ENCODE measurements around the gene PSMD2.
"Not testable (repeated sequence)": the region's sequence is repeated elsewhere in the genome, so short reads cannot be mapped to it uniquely, and the experiment has no call there.

Gene PSMD2

DNA sequence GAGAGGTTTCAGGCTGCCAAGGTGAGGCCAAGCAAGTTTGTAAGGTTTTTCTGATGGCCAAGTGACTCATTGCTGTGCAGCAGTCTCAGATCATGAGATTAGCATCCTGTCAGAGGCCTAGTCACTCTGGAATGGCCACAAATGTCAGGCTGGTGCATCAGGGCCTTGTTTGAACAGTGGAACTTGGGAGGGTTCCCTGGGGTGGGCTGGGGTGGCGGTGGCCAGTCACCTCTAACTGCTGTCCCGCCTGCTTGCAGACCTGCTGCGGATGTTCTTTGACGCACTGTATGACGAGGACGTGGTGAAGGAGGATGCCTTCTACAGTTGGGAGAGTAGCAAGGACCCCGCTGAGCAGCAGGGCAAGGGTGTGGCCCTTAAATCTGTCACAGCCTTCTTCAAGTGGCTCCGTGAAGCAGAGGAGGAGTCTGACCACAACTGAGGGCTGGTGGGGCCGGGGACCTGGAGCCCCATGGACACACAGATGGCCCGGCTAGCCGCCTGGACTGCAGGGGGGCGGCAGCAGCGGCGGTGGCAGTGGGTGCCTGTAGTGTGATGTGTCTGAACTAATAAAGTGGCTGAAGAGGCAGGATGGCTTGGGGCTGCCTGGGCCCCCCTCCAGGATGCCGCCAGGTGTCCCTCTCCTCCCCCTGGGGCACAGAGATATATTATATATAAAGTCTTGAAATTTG is 35.6 kb downstream of the PSMD2 start:
- TF ChIP-seq PAX5 (IDR thresholded peaks at IDR 0.05; ENCODE audit: insufficient read depth, low read length, severe bottlenecking): no peak
- DNase-seq (ENCODE audit: insufficient read length, low spot score) (no peak), FAIRE-seq (no peak)

DNA sequence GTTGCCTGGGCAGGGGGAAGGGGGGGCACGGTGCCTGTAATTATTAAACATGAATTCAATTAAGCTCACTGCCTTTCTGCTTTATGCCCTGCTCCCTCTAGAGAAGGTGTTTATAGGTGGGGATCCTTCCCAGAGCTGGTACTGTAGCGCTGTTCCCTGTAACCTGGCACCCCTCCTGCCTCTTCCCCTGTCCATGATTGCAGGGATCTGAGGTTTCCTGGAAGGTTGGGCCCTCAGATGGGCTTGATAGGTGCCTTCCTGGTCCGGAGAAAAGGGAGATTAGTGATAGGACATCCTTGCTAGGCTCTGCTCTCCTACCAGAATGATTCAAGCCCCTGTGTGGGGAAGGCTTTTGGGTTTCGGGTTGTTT is 36.2 kb downstream of the PSMD2 start:
- DNase-seq (ENCODE audit: insufficient read length, low spot score) (no peak), FAIRE-seq (no peak)
- TF ChIP-seq POU2F2 (IDR thresholded peaks at IDR 0.05; ENCODE audit: low read depth, low read length) (no peak), SPI1 (IDR thresholded peaks at IDR 0.05; ENCODE audit: low read depth, low read length) (no peak), POLR2AphosphoS5 (IDR thresholded peaks at IDR 0.05; ENCODE audit: low read depth, low read length) (no peak), POLR2A (IDR thresholded peaks at IDR 0.05; ENCODE audit: low read depth, low read length) (no peak)

DNA sequence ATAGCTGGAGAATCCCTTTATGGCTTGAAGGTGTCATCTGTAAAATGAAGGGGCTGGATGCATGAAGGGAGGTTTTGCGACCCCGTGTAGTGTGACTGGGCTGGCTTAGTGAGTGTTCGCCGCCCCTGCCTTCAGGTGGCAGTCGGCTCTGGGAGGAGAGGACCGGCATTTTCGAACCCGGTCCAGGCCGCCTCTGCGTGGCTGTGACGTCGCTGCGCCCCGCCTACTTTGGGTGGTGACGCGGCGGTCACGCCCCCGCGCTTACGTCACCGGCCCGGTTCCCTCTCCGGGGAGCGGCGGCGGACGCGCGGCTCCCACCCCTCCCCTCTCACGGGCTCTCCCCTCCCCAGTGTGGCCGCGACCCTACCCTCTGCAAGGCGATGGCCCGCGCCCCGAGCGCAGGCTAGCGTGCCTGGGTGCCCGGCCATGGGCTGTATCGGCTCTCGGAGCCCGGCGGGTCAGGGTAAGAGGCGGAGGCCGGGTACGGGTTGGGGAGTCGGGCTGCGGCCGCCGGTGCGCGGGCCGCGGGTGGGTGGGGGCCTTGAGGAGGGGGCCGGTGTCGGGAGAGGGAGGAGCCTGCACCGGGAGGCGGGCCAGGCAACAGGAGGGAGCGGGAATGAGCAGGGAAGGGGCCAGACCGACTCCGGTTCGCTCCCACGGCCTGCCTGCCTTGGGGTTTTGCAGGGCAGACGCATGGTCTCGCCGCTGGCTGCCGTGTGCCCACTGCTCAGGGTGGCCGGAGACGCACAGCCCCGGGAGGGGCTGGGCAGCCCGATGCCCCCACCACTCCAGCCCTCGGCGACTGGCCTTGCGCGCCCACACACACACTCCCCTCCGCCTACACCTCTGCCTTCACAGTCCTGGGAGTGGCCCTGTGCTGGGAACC is 36.9 kb downstream of the PSMD2 start:
- DNase-seq (ENCODE audit: insufficient read length, low spot score) (peak; percentile 90), FAIRE-seq (peak; percentile 97)
- TF ChIP-seq TAF1 (IDR thresholded peaks at IDR 0.05; ENCODE audit: low read depth, low read length) (0 out of 2 replicates have a peak, but pooled peaks have one; percentile 34), PAX5 (IDR thresholded peaks at IDR 0.05; ENCODE audit: insufficient read depth, low read length, severe bottlenecking) (peak; percentile 73), POLR2AphosphoS5 (IDR thresholded peaks at IDR 0.05; ENCODE audit: low read depth, low read length) (peak; percentile 88; the same call in 1 of the 2 replicates), POLR2A (IDR thresholded peaks at IDR 0.05; ENCODE audit: low read depth, low read length) (peak; percentile 90), POU2F2 (IDR thresholded peaks at IDR 0.05; ENCODE audit: low read depth, low read length) (0 out of 2 replicates have a peak, but pooled peaks have one; percentile 21), SPI1 (IDR thresholded peaks at IDR 0.05; ENCODE audit: low read depth, low read length) (no peak)

DNA sequence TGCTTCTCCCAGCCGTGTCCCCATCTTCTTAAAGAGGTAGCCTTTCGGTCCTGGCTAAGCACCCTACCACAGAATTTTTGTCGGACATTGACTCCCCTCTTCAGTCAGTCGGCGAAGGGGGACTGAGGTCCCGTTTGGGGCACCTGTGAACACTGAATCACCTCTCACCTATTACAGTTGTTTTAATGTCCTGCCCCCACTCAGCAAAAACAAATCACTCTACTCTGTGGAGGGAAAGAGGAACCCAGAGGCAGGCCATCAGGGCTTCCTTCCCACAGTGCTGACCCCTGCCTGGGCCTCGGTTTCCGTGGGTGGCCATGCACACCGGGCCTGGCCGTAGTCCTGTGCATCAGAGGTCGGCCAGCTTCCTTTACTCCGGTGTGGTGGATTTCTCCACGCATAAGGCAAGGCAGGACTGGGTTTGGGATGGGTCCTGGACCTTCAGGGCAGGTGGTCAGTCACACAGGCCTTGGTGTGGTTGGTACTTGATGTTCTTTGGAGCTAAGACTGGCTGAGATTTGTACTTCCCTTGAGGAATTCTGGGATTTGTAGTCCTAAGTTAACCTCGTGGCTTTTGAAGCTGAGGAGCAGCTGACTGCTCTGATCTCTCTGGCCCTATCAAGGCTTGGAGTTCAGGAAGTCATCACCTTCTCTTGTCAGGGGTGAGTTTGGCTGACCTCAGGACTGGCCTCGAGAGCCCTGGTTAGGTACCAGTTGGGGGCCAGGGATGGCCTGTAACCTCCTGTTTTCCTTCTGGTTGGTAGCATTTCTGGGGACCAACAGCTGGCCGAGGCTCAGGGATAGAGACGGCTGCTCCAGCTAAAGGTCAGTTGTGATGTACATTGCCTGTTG is 37.7 kb downstream of the PSMD2 start:
- FAIRE-seq: no peak
- TF ChIP-seq PAX5 (IDR thresholded peaks at IDR 0.05; ENCODE audit: insufficient read depth, low read length, severe bottlenecking): no peak
- no peak for TF ChIP-seq TAF1 (IDR thresholded peaks at IDR 0.05; ENCODE audit: low read depth, low read length)
- TF ChIP-seq POLR2AphosphoS5 (IDR thresholded peaks at IDR 0.05; ENCODE audit: low read depth, low read length): no peak
- 0 out of 2 replicates have a peak, but pooled peaks have one; percentile 21 for TF ChIP-seq SPI1 (IDR thresholded peaks at IDR 0.05; ENCODE audit: low read depth, low read length)
- no peak for TF ChIP-seq POU2F2 (IDR thresholded peaks at IDR 0.05; ENCODE audit: low read depth, low read length)
- TF ChIP-seq POLR2A (IDR thresholded peaks at IDR 0.05; ENCODE audit: low read depth, low read length): no peak
- DNase-seq (ENCODE audit: insufficient read length, low spot score): no peak

DNA sequence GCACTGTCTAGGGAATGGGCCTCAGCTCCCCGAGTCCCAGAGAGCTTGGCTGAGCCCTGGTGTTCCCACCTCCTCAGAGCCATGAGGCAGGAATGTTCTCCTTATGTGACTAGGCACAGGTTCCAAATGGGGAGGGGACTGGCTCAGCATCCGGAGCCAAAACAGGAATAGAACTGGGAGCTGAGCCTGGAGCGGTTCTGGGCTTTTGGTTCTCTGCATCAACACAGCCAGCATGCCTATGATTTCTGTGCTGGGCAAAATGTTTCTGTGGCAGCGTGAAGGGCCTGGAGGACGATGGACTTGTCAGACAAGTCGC is 38.3 kb downstream of the PSMD2 start, which contains the start of gene FAM131A:
Gene FAM131A (plus strand): TSS at position 202 of the 316 bp plus-strand sequence. CDS start 31 bp downstream, at position 233.
- no peak for TF ChIP-seq SPI1 (IDR thresholded peaks at IDR 0.05; ENCODE audit: low read depth, low read length)
- TF ChIP-seq TAF1 (IDR thresholded peaks at IDR 0.05; ENCODE audit: low read depth, low read length): no peak
- TF ChIP-seq POU2F2 (IDR thresholded peaks at IDR 0.05; ENCODE audit: low read depth, low read length): no peak
- no peak for TF ChIP-seq POLR2A (IDR thresholded peaks at IDR 0.05; ENCODE audit: low read depth, low read length)
- no peak for TF ChIP-seq POLR2AphosphoS5 (IDR thresholded peaks at IDR 0.05; ENCODE audit: low read depth, low read length)
- no peak for TF ChIP-seq PAX5 (IDR thresholded peaks at IDR 0.05; ENCODE audit: insufficient read depth, low read length, severe bottlenecking)
- DNase-seq (ENCODE audit: insufficient read length, low spot score) (no peak), FAIRE-seq (no peak)

DNA sequence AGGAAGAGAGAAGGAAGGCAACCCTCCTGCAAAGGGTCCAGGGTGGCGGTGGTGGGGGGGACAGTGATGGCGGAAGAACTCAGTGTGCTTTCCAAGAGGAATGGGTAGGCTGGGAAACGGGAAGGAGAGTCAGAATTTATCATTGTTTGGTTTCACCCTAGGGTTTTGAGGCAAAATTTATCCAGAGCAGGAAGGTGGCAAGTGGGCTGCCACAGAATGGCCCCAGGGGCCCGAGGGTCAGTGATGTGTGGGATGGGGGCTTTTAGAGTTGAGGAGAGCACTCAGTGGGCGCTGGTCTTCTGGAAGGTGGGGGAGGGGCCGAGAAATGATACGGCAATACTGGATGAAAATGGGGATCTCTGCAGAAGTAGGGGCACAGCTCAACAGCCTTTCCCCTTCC is 38.9 kb downstream of the PSMD2 start:
- TF ChIP-seq TAF1 (IDR thresholded peaks at IDR 0.05; ENCODE audit: low read depth, low read length): no peak
- TF ChIP-seq POU2F2 (IDR thresholded peaks at IDR 0.05; ENCODE audit: low read depth, low read length): no peak
- no peak for TF ChIP-seq SPI1 (IDR thresholded peaks at IDR 0.05; ENCODE audit: low read depth, low read length)
- no peak for TF ChIP-seq POLR2AphosphoS5 (IDR thresholded peaks at IDR 0.05; ENCODE audit: low read depth, low read length)
- no peak for TF ChIP-seq PAX5 (IDR thresholded peaks at IDR 0.05; ENCODE audit: insufficient read depth, low read length, severe bottlenecking)
- TF ChIP-seq POLR2A (IDR thresholded peaks at IDR 0.05; ENCODE audit: low read depth, low read length): no peak
- DNase-seq (ENCODE audit: insufficient read length, low spot score) (no peak), FAIRE-seq (no peak)

DNA sequence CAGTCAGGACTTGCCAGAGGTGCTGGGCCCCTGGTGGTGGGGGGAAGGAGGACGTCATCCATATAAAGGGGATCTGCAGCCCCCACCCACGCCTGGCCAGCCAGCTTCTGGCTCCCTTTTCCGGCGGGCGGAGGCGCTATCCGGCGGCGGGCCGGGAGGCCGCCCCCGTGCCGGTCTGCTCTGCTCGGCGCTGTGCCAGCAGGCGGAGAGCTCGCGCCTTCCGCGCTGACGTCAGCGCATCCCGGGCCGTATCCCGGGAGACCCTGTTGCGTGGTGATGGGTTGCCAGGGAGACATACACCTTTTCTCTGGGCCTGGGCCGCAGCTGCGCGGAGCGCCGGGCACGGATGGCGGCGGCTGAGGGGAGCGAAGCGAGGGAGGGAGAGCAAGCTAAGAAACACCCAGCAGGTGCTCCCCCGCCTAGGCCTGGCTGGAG is 39.5 kb downstream of the PSMD2 start:
- no peak for TF ChIP-seq POLR2AphosphoS5 (IDR thresholded peaks at IDR 0.05; ENCODE audit: low read depth, low read length)
- TF ChIP-seq PAX5 (IDR thresholded peaks at IDR 0.05; ENCODE audit: insufficient read depth, low read length, severe bottlenecking): no peak
- no peak for TF ChIP-seq TAF1 (IDR thresholded peaks at IDR 0.05; ENCODE audit: low read depth, low read length)
- no peak for TF ChIP-seq SPI1 (IDR thresholded peaks at IDR 0.05; ENCODE audit: low read depth, low read length)
- no peak for TF ChIP-seq POLR2A (IDR thresholded peaks at IDR 0.05; ENCODE audit: low read depth, low read length)
- TF ChIP-seq POU2F2 (IDR thresholded peaks at IDR 0.05; ENCODE audit: low read depth, low read length): no peak
- DNase-seq (ENCODE audit: insufficient read length, low spot score) (no peak), FAIRE-seq (no peak)

DNA sequence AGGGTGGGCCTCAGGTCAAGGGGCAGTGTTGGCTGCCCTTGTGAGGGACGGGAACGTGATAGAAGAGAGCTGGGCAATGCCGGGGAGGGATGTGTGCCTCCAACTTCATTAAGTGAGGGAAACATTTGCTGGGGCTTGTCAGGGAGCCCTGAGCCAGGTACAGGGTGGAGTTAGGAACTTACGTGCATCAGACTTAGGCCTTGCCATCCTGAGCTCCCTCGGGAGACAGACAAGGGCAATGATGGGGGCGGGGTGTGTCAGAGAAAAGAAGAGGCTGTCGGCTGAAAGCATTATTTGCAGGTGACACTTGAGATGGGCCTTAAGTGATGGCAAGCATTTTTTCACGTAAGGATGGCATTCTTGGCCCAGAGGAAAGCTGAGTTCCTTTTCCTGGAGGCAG is 40.0 kb downstream of the PSMD2 start:
- FAIRE-seq (no peak), DNase-seq (ENCODE audit: insufficient read length, low spot score) (no peak)
- TF ChIP-seq SPI1 (IDR thresholded peaks at IDR 0.05; ENCODE audit: low read depth, low read length): no peak
- no peak for TF ChIP-seq POLR2AphosphoS5 (IDR thresholded peaks at IDR 0.05; ENCODE audit: low read depth, low read length)
- TF ChIP-seq POU2F2 (IDR thresholded peaks at IDR 0.05; ENCODE audit: low read depth, low read length): no peak
- no peak for TF ChIP-seq TAF1 (IDR thresholded peaks at IDR 0.05; ENCODE audit: low read depth, low read length)
- TF ChIP-seq POLR2A (IDR thresholded peaks at IDR 0.05; ENCODE audit: low read depth, low read length): no peak
- no peak for TF ChIP-seq PAX5 (IDR thresholded peaks at IDR 0.05; ENCODE audit: insufficient read depth, low read length, severe bottlenecking)

DNA sequence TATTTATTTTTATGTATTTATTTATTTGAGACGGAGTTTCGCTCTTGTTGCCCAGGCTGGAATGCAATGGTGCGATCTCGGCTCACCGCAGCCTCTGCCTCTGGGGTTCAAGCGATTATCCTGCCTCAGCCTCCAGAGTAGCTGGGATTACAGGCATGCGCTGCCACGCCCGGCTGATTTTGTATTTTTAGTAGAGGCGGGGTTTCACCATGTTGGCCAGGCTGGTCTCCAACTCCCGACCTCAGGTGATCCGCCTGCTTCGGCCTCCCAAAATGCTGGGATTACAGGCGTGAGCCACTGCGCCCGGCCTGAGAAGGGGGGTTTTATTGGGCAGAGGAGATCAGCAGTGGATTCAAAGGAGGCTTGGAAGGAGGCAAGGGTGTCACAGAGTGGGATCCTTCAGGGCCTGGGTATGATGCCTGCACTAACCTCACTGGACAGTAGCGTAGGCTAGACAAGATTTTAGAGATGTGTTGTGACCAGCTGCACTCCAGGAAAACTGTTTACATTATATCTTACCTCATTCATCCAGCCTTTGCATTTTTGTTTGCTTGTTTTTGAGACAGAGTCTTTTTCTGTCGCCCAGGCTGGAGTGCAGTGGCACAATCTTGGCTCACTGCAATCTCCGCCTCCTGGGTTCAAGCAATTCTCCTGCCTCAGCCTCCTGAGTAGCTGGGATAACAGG is 40.6 kb downstream of the PSMD2 start:
- FAIRE-seq; DNase-seq (ENCODE audit: insufficient read length, low spot score): not testable (repeated sequence)

Data from GM12891 (cell line).